ENCODE data around the gene CACUL1.
A peak's percentile ranks its signal among the peaks of the same experiment; 100 is the strongest.
"Not testable (repeated sequence)": the region's sequence is repeated elsewhere in the genome, so short reads cannot be mapped to it uniquely, and the experiment has no call there.

Gene CACUL1

GRCh38 chr10:118745056-118745455 lies 9.7 kb downstream of the CACUL1 start:
- FAIRE-seq (no peak), DNase-seq (ENCODE audit: insufficient read length) (no peak)
- no peak for TF ChIP-seq POLR2A (IDR thresholded peaks at IDR 0.05; ENCODE audit: low read depth, low read length)
- TF ChIP-seq TAF1 (IDR thresholded peaks at IDR 0.05; ENCODE audit: borderline replicate concordance, low read depth, low read length) = no peak
- no peak for TF ChIP-seq POLR2AphosphoS5 (IDR thresholded peaks at IDR 0.05; ENCODE audit: low read depth, low read length)

GRCh38 chr10:118744346-118744918 lies 10.3 kb downstream of the CACUL1 start:
- DNase-seq (ENCODE audit: insufficient read length); FAIRE-seq: not testable (repeated sequence)

GRCh38 chr10:118742782-118743181 lies 12.0 kb downstream of the CACUL1 start:
- TF ChIP-seq POLR2AphosphoS5 (IDR thresholded peaks at IDR 0.05; ENCODE audit: low read depth, low read length) (no peak), TAF1 (IDR thresholded peaks at IDR 0.05; ENCODE audit: borderline replicate concordance, low read depth, low read length) (no peak), POLR2A (IDR thresholded peaks at IDR 0.05; ENCODE audit: low read depth, low read length) (no peak)
- no peak for FAIRE-seq
- DNase-seq (ENCODE audit: insufficient read length) = no peak

GRCh38 chr10:118742032-118742431 lies 12.7 kb downstream of the CACUL1 start:
- TF ChIP-seq POLR2AphosphoS5 (IDR thresholded peaks at IDR 0.05; ENCODE audit: low read depth, low read length) (no peak), POLR2A (IDR thresholded peaks at IDR 0.05; ENCODE audit: low read depth, low read length) (no peak), TAF1 (IDR thresholded peaks at IDR 0.05; ENCODE audit: borderline replicate concordance, low read depth, low read length) (no peak)
- FAIRE-seq (no peak), DNase-seq (ENCODE audit: insufficient read length) (no peak)

- FAIRE-seq (no peak), DNase-seq (ENCODE audit: insufficient read length) (no peak)
- TF ChIP-seq TAF1 (IDR thresholded peaks at IDR 0.05; ENCODE audit: borderline replicate concordance, low read depth, low read length) (no peak), POLR2A (IDR thresholded peaks at IDR 0.05; ENCODE audit: low read depth, low read length) (no peak), POLR2AphosphoS5 (IDR thresholded peaks at IDR 0.05; ENCODE audit: low read depth, low read length) (no peak)
Observed at GRCh38 chr10:118738406-118738805, 16.4 kb downstream of the CACUL1 start.

GRCh38 chr10:118737603-118738302 lies 17.0 kb downstream of the CACUL1 start:
- TF ChIP-seq POLR2A (IDR thresholded peaks at IDR 0.05; ENCODE audit: low read depth, low read length) (no peak), POLR2AphosphoS5 (IDR thresholded peaks at IDR 0.05; ENCODE audit: low read depth, low read length) (no peak), TAF1 (IDR thresholded peaks at IDR 0.05; ENCODE audit: borderline replicate concordance, low read depth, low read length) (no peak)
- DNase-seq (ENCODE audit: insufficient read length) = no peak
- FAIRE-seq = no peak

GRCh38 chr10:118735294-118735693 lies 19.5 kb downstream of the CACUL1 start:
- TF ChIP-seq POLR2A (IDR thresholded peaks at IDR 0.05; ENCODE audit: low read depth, low read length) (no peak), POLR2AphosphoS5 (IDR thresholded peaks at IDR 0.05; ENCODE audit: low read depth, low read length) (no peak), TAF1 (IDR thresholded peaks at IDR 0.05; ENCODE audit: borderline replicate concordance, low read depth, low read length) (no peak)
- DNase-seq (ENCODE audit: insufficient read length) (no peak), FAIRE-seq (no peak)

GRCh38 chr10:118734475-118734874 lies 20.3 kb downstream of the CACUL1 start:
- DNase-seq (ENCODE audit: insufficient read length) (no peak), FAIRE-seq (no peak)
- TF ChIP-seq POLR2A (IDR thresholded peaks at IDR 0.05; ENCODE audit: low read depth, low read length) = no peak
- TF ChIP-seq POLR2AphosphoS5 (IDR thresholded peaks at IDR 0.05; ENCODE audit: low read depth, low read length) = no peak
- TF ChIP-seq TAF1 (IDR thresholded peaks at IDR 0.05; ENCODE audit: borderline replicate concordance, low read depth, low read length) = no peak

GRCh38 chr10:118732245-118733165 lies 22.3 kb downstream of the CACUL1 start:
- TF ChIP-seq TAF1 (IDR thresholded peaks at IDR 0.05; ENCODE audit: borderline replicate concordance, low read depth, low read length) = no peak
- TF ChIP-seq POLR2AphosphoS5 (IDR thresholded peaks at IDR 0.05; ENCODE audit: low read depth, low read length) = no peak
- no peak for TF ChIP-seq POLR2A (IDR thresholded peaks at IDR 0.05; ENCODE audit: low read depth, low read length)
- DNase-seq (ENCODE audit: insufficient read length) (no peak), FAIRE-seq (no peak)

GRCh38 chr10:118730756-118731456 lies 23.9 kb downstream of the CACUL1 start:
- FAIRE-seq (peak; percentile 60), DNase-seq (ENCODE audit: insufficient read length) (no peak)
- TF ChIP-seq POLR2A (IDR thresholded peaks at IDR 0.05; ENCODE audit: low read depth, low read length) (no peak), POLR2AphosphoS5 (IDR thresholded peaks at IDR 0.05; ENCODE audit: low read depth, low read length) (no peak)

- TF ChIP-seq POLR2AphosphoS5 (IDR thresholded peaks at IDR 0.05; ENCODE audit: low read depth, low read length) (no peak), POLR2A (IDR thresholded peaks at IDR 0.05; ENCODE audit: low read depth, low read length) (no peak), TAF1 (IDR thresholded peaks at IDR 0.05; ENCODE audit: borderline replicate concordance, low read depth, low read length) (no peak)
- FAIRE-seq = peak; percentile 90
- no peak for DNase-seq (ENCODE audit: insufficient read length)
Observed at GRCh38 chr10:118729641-118730258, 25.0 kb downstream of the CACUL1 start.

All from GM12892 (cell line).